Measurements from ENCODE around the gene FTH1. TPM values are rescaled to one million over a fixed set of nuclear protein-coding genes. Genes with fewer than 3 reads are reported as not detected.
"Not testable (repeated sequence)": the region's sequence is repeated elsewhere in the genome, so short reads cannot be mapped to it uniquely, and the experiment has no call there.

Gene FTH1
- polyA plus RNA-seq, 1 donor from 2014 or later, result 597 TPM

DNA sequence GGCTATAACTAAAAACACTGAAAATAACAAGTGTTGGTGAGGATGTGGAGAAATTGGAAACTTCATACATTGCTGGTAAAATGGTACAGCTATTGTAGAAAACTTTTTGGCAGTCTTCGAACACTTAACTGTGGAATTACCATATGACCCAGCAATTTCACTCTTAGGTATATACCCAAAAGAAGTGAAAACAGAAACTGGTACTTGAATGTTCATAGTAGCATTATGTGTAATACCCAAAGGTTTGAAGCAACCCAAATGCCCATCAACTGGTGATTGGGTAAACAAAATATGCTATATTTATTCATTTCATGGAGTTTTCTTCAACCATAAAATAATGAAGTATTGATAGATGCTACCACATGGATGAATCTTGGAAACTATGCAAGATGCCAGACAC lies 40.8 kb upstream of the FTH1 start:
- Histone ChIP-seq H3K27ac (ENCODE audit: low read length) (no peak overlapping the region), H3K9ac (ENCODE audit: low read length) (no peak overlapping the region), H2AFZ (ENCODE audit: low read depth, low read length) (no peak overlapping the region), H3F3A (ENCODE audit: insufficient read depth, low read length, poor library complexity, severe bottlenecking) (no peaks in the 10 kb centered on the region), H4K20me1 (ENCODE audit: insufficient read depth) (no peaks in the 10 kb centered on the region), H3K27me3 (ENCODE audit: insufficient read depth, low read depth, low read length) (no peaks in the 10 kb centered on the region), H3K79me2 (replicated peaks; ENCODE audit: insufficient read depth, low read length) (no peaks in the 10 kb centered on the region), H3K4me2 (ENCODE audit: low read length) (no peak overlapping the region), H3K4me3 (ENCODE audit: low read length) (no peak overlapping the region), H3K9me3 (ENCODE audit: low read length) (no peaks in the 10 kb centered on the region), H3K9me2 (ENCODE audit: insufficient read depth, low read length) (no peaks in the 10 kb centered on the region), H3K36me3 (ENCODE audit: insufficient read depth, low read length) (no peaks in the 10 kb centered on the region)
- TF ChIP-seq POLR2AphosphoS5 (IDR thresholded peaks at IDR 0.05) (no peak), EP300 (conservative IDR thresholded peaks at IDR 0.05; ENCODE audit: poor library complexity, severe bottlenecking) (no peak), MXI1 (conservative IDR thresholded peaks at IDR 0.05; ENCODE audit: poor library complexity, severe bottlenecking) (no peak), RAD21 (conservative IDR thresholded peaks at IDR 0.05) (no peak), TAF1 (IDR thresholded peaks at IDR 0.05; ENCODE audit: low read depth) (no peak)
- TF ChIP-seq, protein P1, sequence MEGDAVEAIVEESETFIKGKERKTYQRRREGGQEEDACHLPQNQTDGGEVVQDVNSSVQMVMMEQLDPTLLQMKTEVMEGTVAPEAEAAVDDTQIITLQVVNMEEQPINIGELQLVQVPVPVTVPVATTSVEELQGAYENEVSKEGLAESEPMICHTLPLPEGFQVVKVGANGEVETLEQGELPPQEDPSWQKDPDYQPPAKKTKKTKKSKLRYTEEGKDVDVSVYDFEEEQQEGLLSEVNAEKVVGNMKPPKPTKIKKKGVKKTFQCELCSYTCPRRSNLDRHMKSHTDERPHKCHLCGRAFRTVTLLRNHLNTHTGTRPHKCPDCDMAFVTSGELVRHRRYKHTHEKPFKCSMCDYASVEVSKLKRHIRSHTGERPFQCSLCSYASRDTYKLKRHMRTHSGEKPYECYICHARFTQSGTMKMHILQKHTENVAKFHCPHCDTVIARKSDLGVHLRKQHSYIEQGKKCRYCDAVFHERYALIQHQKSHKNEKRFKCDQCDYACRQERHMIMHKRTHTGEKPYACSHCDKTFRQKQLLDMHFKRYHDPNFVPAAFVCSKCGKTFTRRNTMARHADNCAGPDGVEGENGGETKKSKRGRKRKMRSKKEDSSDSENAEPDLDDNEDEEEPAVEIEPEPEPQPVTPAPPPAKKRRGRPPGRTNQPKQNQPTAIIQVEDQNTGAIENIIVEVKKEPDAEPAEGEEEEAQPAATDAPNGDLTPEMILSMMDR (IDR thresholded peaks at IDR 0.05; ENCODE audit: poor library complexity, severe bottlenecking), result no peak

- Histone ChIP-seq H3K9ac (ENCODE audit: low read length) (no peak overlapping the region), H3K4me3 (ENCODE audit: low read length) (no peak overlapping the region), H3K4me2 (ENCODE audit: low read length) (no peak overlapping the region), H3K36me3 (ENCODE audit: insufficient read depth, low read length) (no peaks in the 10 kb centered on the region), H4K20me1 (ENCODE audit: insufficient read depth) (no peaks in the 10 kb centered on the region), H3K9me2 (ENCODE audit: insufficient read depth, low read length) (no peaks in the 10 kb centered on the region), H3K9me3 (ENCODE audit: low read length) (no peaks in the 10 kb centered on the region), H3K27me3 (ENCODE audit: insufficient read depth, low read depth, low read length) (no peaks in the 10 kb centered on the region), H2AFZ (ENCODE audit: low read depth, low read length) (no peak overlapping the region), H3K79me2 (replicated peaks; ENCODE audit: insufficient read depth, low read length) (no peaks in the 10 kb centered on the region), H3K27ac (ENCODE audit: low read length) (no peak overlapping the region), H3F3A (ENCODE audit: insufficient read depth, low read length, poor library complexity, severe bottlenecking) (no peaks in the 10 kb centered on the region)
- TF ChIP-seq, protein P2, sequence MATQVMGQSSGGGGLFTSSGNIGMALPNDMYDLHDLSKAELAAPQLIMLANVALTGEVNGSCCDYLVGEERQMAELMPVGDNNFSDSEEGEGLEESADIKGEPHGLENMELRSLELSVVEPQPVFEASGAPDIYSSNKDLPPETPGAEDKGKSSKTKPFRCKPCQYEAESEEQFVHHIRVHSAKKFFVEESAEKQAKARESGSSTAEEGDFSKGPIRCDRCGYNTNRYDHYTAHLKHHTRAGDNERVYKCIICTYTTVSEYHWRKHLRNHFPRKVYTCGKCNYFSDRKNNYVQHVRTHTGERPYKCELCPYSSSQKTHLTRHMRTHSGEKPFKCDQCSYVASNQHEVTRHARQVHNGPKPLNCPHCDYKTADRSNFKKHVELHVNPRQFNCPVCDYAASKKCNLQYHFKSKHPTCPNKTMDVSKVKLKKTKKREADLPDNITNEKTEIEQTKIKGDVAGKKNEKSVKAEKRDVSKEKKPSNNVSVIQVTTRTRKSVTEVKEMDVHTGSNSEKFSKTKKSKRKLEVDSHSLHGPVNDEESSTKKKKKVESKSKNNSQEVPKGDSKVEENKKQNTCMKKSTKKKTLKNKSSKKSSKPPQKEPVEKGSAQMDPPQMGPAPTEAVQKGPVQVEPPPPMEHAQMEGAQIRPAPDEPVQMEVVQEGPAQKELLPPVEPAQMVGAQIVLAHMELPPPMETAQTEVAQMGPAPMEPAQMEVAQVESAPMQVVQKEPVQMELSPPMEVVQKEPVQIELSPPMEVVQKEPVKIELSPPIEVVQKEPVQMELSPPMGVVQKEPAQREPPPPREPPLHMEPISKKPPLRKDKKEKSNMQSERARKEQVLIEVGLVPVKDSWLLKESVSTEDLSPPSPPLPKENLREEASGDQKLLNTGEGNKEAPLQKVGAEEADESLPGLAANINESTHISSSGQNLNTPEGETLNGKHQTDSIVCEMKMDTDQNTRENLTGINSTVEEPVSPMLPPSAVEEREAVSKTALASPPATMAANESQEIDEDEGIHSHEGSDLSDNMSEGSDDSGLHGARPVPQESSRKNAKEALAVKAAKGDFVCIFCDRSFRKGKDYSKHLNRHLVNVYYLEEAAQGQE (IDR thresholded peaks at IDR 0.05; ENCODE audit: borderline replicate concordance), result no peak
- no peak for TF ChIP-seq EZH2 (IDR thresholded peaks at IDR 0.05; ENCODE audit: borderline replicate concordance, insufficient read depth, low read length, poor library complexity, severe bottlenecking)
- TF ChIP-seq SMC3 (conservative IDR thresholded peaks at IDR 0.05; ENCODE audit: poor library complexity), result no peak
- TF ChIP-seq MXI1 (conservative IDR thresholded peaks at IDR 0.05; ENCODE audit: poor library complexity, severe bottlenecking), result no peak
- TF ChIP-seq, protein P1 (IDR thresholded peaks at IDR 0.05; ENCODE audit: poor library complexity, severe bottlenecking), result no peak
- no peak for TF ChIP-seq POLR2AphosphoS5 (IDR thresholded peaks at IDR 0.05)
- no peak for TF ChIP-seq EP300 (conservative IDR thresholded peaks at IDR 0.05; ENCODE audit: poor library complexity, severe bottlenecking)
- TF ChIP-seq TAF1 (IDR thresholded peaks at IDR 0.05; ENCODE audit: low read depth), result no peak
- TF ChIP-seq RAD21 (conservative IDR thresholded peaks at IDR 0.05), result no peak
Observed at GRCh38 chr11:62004473-62004872, 37.0 kb upstream of the FTH1 start.

- not testable (repeated sequence) for H3F3A ChIP-seq (ENCODE audit: insufficient read depth, low read length, poor library complexity, severe bottlenecking); H3K9ac ChIP-seq (ENCODE audit: low read length); H3K79me2 ChIP-seq (replicated peaks; ENCODE audit: insufficient read depth, low read length); H3K4me3 ChIP-seq (ENCODE audit: low read length); H3K27ac ChIP-seq (ENCODE audit: low read length); H3K36me3 ChIP-seq (ENCODE audit: insufficient read depth, low read length); H3K27me3 ChIP-seq (ENCODE audit: insufficient read depth, low read depth, low read length); H4K20me1 ChIP-seq (ENCODE audit: insufficient read depth); H3K9me3 ChIP-seq (ENCODE audit: low read length); H3K4me2 ChIP-seq (ENCODE audit: low read length); H2AFZ ChIP-seq (ENCODE audit: low read depth, low read length); H3K9me2 ChIP-seq (ENCODE audit: insufficient read depth, low read length)
Observed at GRCh38 chr11:62002283-62002682, 34.8 kb upstream of the FTH1 start.
